ENCODE measurements around the gene AGMO. TPM values are rescaled to one million over a fixed set of nuclear protein-coding genes. Genes with fewer than 3 reads are reported as not detected.
A peak's percentile ranks its signal among the peaks of the same experiment; 100 is the strongest.

Gene AGMO
- polyA plus RNA-seq, 1 donor from 2014 or later, result not detected

- H3K27me3 ChIP-seq (ENCODE audit: insufficient read depth, low read depth, low read length), result no peaks in the 10 kb centered on the region
- no peaks in the 10 kb centered on the region for H3K79me2 ChIP-seq (replicated peaks; ENCODE audit: insufficient read depth, low read length)
- no peak overlapping the region for H3K27ac ChIP-seq (ENCODE audit: low read length)
- no peak overlapping the region for H3K4me3 ChIP-seq (ENCODE audit: low read length)
- TF ChIP-seq EP300 (conservative IDR thresholded peaks at IDR 0.05; ENCODE audit: poor library complexity, severe bottlenecking) (no peak), SMC3 (conservative IDR thresholded peaks at IDR 0.05; ENCODE audit: poor library complexity) (no peak), REST (IDR thresholded peaks at IDR 0.05; ENCODE audit: borderline replicate concordance) (no peak), CTCF (IDR thresholded peaks at IDR 0.05; ENCODE audit: poor library complexity, severe bottlenecking) (no peak), MXI1 (conservative IDR thresholded peaks at IDR 0.05; ENCODE audit: poor library complexity, severe bottlenecking) (no peak), RAD21 (conservative IDR thresholded peaks at IDR 0.05) (no peak), TAF1 (IDR thresholded peaks at IDR 0.05; ENCODE audit: low read depth) (no peak), EZH2 (IDR thresholded peaks at IDR 0.05; ENCODE audit: borderline replicate concordance, insufficient read depth, low read length, poor library complexity, severe bottlenecking) (no peak), POLR2AphosphoS5 (IDR thresholded peaks at IDR 0.05) (no peak)
- no peaks in the 10 kb centered on the region for H4K20me1 ChIP-seq (ENCODE audit: insufficient read depth)
- H3K4me2 ChIP-seq (ENCODE audit: low read length), result no peak overlapping the region
- H3K9me2 ChIP-seq (ENCODE audit: insufficient read depth, low read length), result no peaks in the 10 kb centered on the region
- no peaks in the 10 kb centered on the region for H3F3A ChIP-seq (ENCODE audit: insufficient read depth, low read length, poor library complexity, severe bottlenecking)
- H2AFZ ChIP-seq (ENCODE audit: low read depth, low read length), result no peak overlapping the region
- H3K9ac ChIP-seq (ENCODE audit: low read length), result no peak overlapping the region
- no peaks in the 10 kb centered on the region for H3K36me3 ChIP-seq (ENCODE audit: insufficient read depth, low read length)
- H3K9me3 ChIP-seq (ENCODE audit: low read length), result no peaks in the 10 kb centered on the region
Observed at GRCh38 chr7:15306296-15306695, 255.5 kb downstream of the AGMO start.

- Histone ChIP-seq H2AFZ (ENCODE audit: low read depth, low read length) (no peak overlapping the region), H3K27ac (ENCODE audit: low read length) (no peak overlapping the region), H3F3A (ENCODE audit: insufficient read depth, low read length, poor library complexity, severe bottlenecking) (no peaks in the 10 kb centered on the region), H3K36me3 (ENCODE audit: insufficient read depth, low read length) (no peaks in the 10 kb centered on the region), H3K9me3 (ENCODE audit: low read length) (no peaks in the 10 kb centered on the region), H3K4me2 (ENCODE audit: low read length) (no peak overlapping the region), H3K4me3 (ENCODE audit: low read length) (no peak overlapping the region), H4K20me1 (ENCODE audit: insufficient read depth) (no peaks in the 10 kb centered on the region), H3K27me3 (ENCODE audit: insufficient read depth, low read depth, low read length) (no peaks in the 10 kb centered on the region), H3K9ac (ENCODE audit: low read length) (no peak overlapping the region), H3K9me2 (ENCODE audit: insufficient read depth, low read length) (no peaks in the 10 kb centered on the region), H3K79me2 (replicated peaks; ENCODE audit: insufficient read depth, low read length) (no peaks in the 10 kb centered on the region)
- no peak for TF ChIP-seq TAF1 (IDR thresholded peaks at IDR 0.05; ENCODE audit: low read depth)
- no peak for TF ChIP-seq POLR2AphosphoS5 (IDR thresholded peaks at IDR 0.05)
- TF ChIP-seq EZH2 (IDR thresholded peaks at IDR 0.05; ENCODE audit: borderline replicate concordance, insufficient read depth, low read length, poor library complexity, severe bottlenecking), result no peak
- TF ChIP-seq RAD21 (conservative IDR thresholded peaks at IDR 0.05), result peak; percentile 67
- TF ChIP-seq SMC3 (conservative IDR thresholded peaks at IDR 0.05; ENCODE audit: poor library complexity), result peak; percentile 74
- TF ChIP-seq CTCF (IDR thresholded peaks at IDR 0.05; ENCODE audit: poor library complexity, severe bottlenecking), result peak; percentile 67
- no peak for TF ChIP-seq MXI1 (conservative IDR thresholded peaks at IDR 0.05; ENCODE audit: poor library complexity, severe bottlenecking)
- TF ChIP-seq EP300 (conservative IDR thresholded peaks at IDR 0.05; ENCODE audit: poor library complexity, severe bottlenecking), result no peak
- TF ChIP-seq REST (IDR thresholded peaks at IDR 0.05; ENCODE audit: borderline replicate concordance), result no peak
Observed at GRCh38 chr7:15305002-15305600, 256.7 kb downstream of the AGMO start.

Data from neural cell (in vitro differentiated cells).